ENCODE data around the gene KIF12. TPM values are rescaled to one million over a fixed set of nuclear protein-coding genes. Genes with fewer than 3 reads are reported as not detected.

The KIF12 gene
- total RNA-seq, 2 donors from 2014 or later: not detected

- no peak overlapping the region for H3K27ac Mint-ChIP-seq
- H3K4me1 Mint-ChIP-seq (ENCODE audit: low read depth in 2 of 2): peaks cover 0 to 4% of the 10 kb centered on the region in 2 donors
- peaks cover 6% of the 10 kb centered on the region for H3K36me3 Mint-ChIP-seq
- DNase-seq (ENCODE audit: low spot score) (no peak), ATAC-seq (no peak)
- no peak overlapping the region for H3K4me3 Mint-ChIP-seq
- no peaks in the 10 kb centered on the region for H3K9me3 Mint-ChIP-seq
- H3K27me3 Mint-ChIP-seq: peaks cover 16 to 48% of the 10 kb centered on the region in 2 donors
Measured at GRCh38 chr9:114105236-114105635, 6.1 kb upstream of the KIF12 start.

- Mint-ChIP-seq H3K9me3 (no peaks in the 10 kb centered on the region), H3K4me1 (ENCODE audit: low read depth in 2 of 2) (peaks cover 0 to 3% of the 10 kb centered on the region in 2 donors), H3K4me3 (no peak overlapping the region), H3K36me3 (peaks cover 6% of the 10 kb centered on the region), H3K27me3 (peaks cover 18 to 46% of the 10 kb centered on the region in 2 donors), H3K27ac (no peak overlapping the region)
- DNase-seq (ENCODE audit: low spot score) (no peak), ATAC-seq (no peak)
Measured at GRCh38 chr9:114102484-114102883, 3.4 kb upstream of the KIF12 start.

GRCh38 chr9:114100536-114100935, 1.4 kb upstream of the KIF12 start:
- Mint-ChIP-seq H3K4me1 (ENCODE audit: low read depth in 2 of 2) (peaks cover 0 to 4% of the 10 kb centered on the region in 2 donors), H3K9me3 (no peaks in the 10 kb centered on the region), H3K36me3 (peaks cover 6% of the 10 kb centered on the region), H3K27me3 (peaks cover 30 to 60% of the 10 kb centered on the region in 2 donors), H3K27ac (no peak overlapping the region), H3K4me3 (no peak overlapping the region)
- ATAC-seq: no peak
- DNase-seq (ENCODE audit: low spot score): no peak

- peaks cover 30 to 53% of the 10 kb centered on the region in 2 donors for H3K27me3 Mint-ChIP-seq
- peaks cover 0 to 4% of the 10 kb centered on the region in 2 donors for H3K4me1 Mint-ChIP-seq (ENCODE audit: low read depth in 2 of 2)
- no peaks in the 10 kb centered on the region for H3K9me3 Mint-ChIP-seq
- no peak overlapping the region for H3K27ac Mint-ChIP-seq
- peaks cover 6% of the 10 kb centered on the region for H3K36me3 Mint-ChIP-seq
- ATAC-seq (no peak), DNase-seq (ENCODE audit: low spot score) (no peak)
- no peak overlapping the region for H3K4me3 Mint-ChIP-seq
Measured at GRCh38 chr9:114099669-114100270, 678 bp upstream of the KIF12 start.

DNA sequence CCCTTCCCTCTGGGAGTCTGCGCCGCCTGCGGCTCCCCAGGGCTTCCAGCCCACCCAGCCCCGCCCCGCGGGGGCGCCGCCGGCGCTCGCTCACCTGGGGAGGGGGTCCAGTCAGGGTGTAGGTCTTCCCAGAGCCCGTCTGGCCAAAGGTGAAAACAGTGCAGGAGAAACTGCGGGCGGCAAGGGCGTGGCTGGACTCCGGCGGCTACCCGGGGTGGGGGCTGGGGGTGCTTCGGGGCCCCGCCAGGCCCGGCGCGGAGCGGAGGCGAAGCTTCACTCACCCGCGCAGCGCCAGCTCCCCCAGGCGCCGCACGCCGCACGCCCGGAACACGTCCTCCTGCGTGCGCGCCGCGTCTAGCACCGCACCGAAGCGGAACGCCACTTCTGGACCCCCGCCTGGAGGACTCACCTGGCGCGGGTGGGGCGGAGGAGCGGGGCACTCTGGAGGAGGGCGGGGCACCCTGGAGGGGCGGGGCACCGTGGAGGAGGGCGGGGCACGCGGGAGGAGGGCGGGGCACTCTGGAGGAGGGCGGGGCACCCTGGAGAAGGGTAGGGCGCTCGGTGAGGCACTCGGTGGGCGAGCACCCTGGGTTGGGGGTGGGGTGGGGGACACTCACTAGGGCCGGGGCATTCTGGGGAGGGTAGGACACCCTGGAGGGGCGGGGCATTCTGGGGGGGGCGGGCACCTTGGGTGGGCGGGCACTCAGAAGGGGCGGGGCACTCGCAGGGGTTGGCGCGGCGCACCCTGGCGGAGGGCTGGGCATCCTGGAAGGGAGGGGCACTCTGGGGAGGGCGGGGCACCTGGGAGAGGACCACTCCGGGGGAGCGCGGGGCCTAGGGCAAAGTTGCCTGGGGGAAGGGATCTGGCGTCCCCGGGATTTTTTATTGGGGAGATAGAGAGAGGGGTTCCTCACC, 814 bp downstream of the KIF12 start:
- H3K4me3 Mint-ChIP-seq: peak overlapping the region; percentile 67
- no peaks in the 10 kb centered on the region for H3K9me3 Mint-ChIP-seq
- peaks cover 28 to 38% of the 10 kb centered on the region in 2 donors for H3K27me3 Mint-ChIP-seq
- H3K27ac Mint-ChIP-seq: no peak overlapping the region
- ATAC-seq (peak; percentile 60 to 82), DNase-seq (ENCODE audit: low spot score) (no peak)
- H3K4me1 Mint-ChIP-seq (ENCODE audit: low read depth in 2 of 2): peaks cover 0 to 4% of the 10 kb centered on the region in 2 donors
- H3K36me3 Mint-ChIP-seq: peaks cover 6% of the 10 kb centered on the region

DNA sequence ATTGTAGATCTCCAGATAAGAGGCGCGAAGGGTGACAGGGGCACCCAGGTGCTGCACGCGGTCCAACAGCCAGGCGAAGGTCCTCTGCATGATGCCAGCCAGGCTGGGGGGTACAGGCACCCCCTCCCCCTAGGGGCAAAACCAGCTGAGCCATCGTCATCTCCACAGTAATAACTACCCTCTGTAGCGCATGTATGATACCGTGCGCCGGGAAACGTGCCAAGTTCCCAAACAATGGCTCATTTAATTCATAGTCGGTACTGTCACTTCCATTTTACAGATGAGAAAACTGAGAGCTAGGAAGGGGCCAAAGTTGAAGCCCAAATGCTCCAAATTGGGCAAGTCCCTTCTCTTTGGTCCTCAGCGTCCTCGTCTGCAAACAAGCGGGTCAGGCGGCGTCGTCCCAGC, 1.5 kb downstream of the KIF12 start:
- Mint-ChIP-seq H3K4me3 (peak overlapping the region; percentile 67), H3K27ac (no peak overlapping the region)

DNA sequence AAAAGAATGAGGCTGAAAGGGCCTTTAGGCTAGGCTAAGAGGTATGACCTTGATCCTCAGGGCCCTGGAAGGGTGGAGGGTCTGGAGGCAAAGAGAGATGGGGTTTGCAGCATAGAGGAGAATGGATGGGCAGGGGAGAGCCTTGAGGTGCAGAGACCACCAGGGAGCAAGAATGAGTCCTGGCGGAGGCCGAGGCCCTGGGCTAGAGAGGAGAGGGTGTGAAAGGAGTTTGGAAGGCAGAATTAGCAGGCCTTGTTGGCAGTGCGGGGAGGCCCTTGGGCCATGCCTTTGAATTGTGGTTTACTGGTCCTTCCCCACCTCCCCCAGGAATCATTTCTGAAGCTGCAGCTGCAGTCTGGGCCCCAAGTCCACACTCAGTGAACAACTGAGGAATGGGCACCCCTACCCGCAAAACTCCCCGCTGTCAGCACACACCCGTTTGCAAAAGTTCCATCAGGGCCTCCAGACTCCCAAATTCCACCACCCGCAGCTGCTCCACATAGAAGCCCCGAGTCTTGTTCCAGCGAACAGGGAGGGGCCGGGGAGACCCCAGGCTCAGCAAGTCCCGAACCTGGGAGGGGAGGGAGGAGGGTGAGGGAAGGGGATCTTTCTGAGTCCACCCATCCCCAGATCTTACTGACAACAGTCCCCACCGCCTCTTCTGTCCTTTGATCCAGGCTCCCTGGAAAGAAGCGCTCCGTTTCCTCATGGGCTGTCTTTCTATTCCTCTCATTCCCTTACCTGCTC, 2.1 kb downstream of the KIF12 start:
- H3K4me3 Mint-ChIP-seq: peak overlapping the region; percentile 30
- peaks cover 5% of the 10 kb centered on the region for H3K36me3 Mint-ChIP-seq
- ATAC-seq (no peak), DNase-seq (ENCODE audit: low spot score) (no peak)
- no peaks in the 10 kb centered on the region for H3K9me3 Mint-ChIP-seq
- peaks cover 22 to 25% of the 10 kb centered on the region in 2 donors for H3K27me3 Mint-ChIP-seq
- H3K4me1 Mint-ChIP-seq (ENCODE audit: low read depth in 2 of 2): peaks cover 0 to 4% of the 10 kb centered on the region in 2 donors
- no peak overlapping the region for H3K27ac Mint-ChIP-seq

More for the DNA sequence above, 1.5 kb downstream of the KIF12 start:
- peaks cover 25 to 31% of the 10 kb centered on the region in 2 donors for H3K27me3 Mint-ChIP-seq
- H3K4me1 Mint-ChIP-seq (ENCODE audit: low read depth in 2 of 2): peaks cover 0 to 4% of the 10 kb centered on the region in 2 donors
- H3K36me3 Mint-ChIP-seq: peaks cover 6% of the 10 kb centered on the region
- no peak for DNase-seq (ENCODE audit: low spot score)
- ATAC-seq: no peak
- no peaks in the 10 kb centered on the region for H3K9me3 Mint-ChIP-seq

DNA sequence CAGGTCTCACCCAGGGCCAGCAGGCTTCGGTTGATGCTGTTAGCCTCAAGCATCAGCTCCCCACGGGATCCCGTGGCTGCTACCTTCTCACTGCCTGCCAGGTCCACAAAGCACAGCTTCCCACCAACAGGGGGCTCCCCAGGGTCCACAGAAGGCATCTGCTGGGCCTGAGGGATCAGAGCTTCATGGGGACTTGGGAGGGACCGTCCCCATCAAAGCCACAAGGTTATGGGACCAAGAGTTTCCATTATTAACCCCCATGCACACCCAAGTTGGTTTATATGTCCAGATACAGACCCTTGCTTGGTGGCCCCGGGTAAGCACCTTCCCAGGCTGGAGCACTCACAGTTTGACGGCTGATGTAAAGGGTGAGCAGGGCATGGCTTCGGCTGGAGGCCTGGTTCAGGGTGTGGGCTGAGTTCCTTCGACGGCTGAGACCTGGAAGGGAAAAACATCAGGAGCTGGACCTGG, 3.0 kb downstream of the KIF12 start:
- no peaks in the 10 kb centered on the region for H3K36me3 Mint-ChIP-seq
- DNase-seq (ENCODE audit: low spot score) (no peak), ATAC-seq (no peak)
- H3K4me3 Mint-ChIP-seq: peak overlapping the region; percentile 30
- H3K27me3 Mint-ChIP-seq: peaks cover 19% of the 10 kb centered on the region in 2 donors
- H3K27ac Mint-ChIP-seq: no peak overlapping the region
- peaks cover 0 to 4% of the 10 kb centered on the region in 2 donors for H3K4me1 Mint-ChIP-seq (ENCODE audit: low read depth in 2 of 2)
- H3K9me3 Mint-ChIP-seq: no peaks in the 10 kb centered on the region

DNA sequence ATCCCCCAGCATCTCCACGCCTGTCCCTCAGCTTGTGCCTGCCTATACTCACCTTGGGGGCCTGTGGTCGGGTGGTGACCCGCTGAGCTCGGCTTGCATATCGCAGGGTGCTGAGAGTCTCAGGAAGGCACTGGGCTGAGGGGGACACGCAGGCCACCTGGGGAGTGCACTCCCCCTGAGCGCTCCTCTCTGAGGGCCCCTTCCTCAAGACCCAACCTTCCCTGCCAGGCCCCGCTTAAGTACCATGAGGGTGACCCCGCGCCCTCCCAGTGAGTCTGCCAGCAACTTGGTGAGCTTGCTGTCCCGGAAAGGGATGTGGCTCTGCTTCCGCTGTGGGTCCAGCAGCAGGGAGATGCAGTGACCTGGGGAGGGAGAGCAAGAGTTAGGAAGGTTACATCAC, 4.1 kb downstream of the KIF12 start:
- Mint-ChIP-seq H3K4me3 (no peak overlapping the region), H3K27ac (no peak overlapping the region), H3K9me3 (no peaks in the 10 kb centered on the region), H3K36me3 (no peaks in the 10 kb centered on the region), H3K4me1 (ENCODE audit: low read depth in 2 of 2) (peaks cover 0 to 4% of the 10 kb centered on the region in 2 donors), H3K27me3 (peaks cover 19% of the 10 kb centered on the region in 2 donors)
- ATAC-seq (no peak), DNase-seq (ENCODE audit: low spot score) (no peak)

DNA sequence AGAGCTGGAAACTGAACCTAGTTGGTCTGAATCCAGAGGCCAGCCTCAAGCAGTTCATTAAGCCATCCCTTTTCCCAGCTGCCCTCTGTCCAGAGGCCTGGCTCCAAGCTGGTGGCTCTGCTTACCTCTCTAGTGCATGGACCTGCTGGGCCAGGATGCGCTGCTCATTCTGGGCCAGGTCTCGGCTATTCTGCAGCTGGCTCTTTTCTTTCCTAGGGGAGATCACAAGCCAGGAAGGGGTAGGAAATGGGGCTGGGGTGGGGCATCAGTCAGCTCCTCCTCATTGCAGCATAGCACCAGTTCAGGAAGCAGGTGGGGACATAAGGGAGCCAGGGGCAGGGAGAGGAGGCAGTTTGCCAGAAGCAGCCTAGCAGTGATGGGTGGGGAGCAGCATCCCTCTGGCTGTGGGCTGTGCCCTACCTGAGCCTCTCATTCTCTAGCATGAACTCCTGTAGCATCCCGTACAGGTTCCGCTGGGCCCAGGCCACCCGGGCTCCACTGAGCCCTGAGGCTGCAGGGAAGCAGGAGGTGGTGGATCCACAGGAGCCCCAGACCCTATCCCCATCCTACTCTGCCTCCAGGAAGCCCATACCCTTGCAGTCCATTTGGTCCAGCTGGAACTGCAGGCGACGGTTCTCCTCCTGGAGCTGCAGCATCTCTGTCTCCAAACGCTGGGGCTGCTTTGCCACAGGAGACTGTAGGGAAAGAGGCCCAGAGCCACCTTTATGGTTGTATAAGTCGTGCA, 5.2 kb downstream of the KIF12 start:
- no peak overlapping the region for H3K4me3 Mint-ChIP-seq
- no peak for ATAC-seq
- peaks cover 16 to 19% of the 10 kb centered on the region in 2 donors for H3K27me3 Mint-ChIP-seq
- no peak for DNase-seq (ENCODE audit: low spot score)
- H3K4me1 Mint-ChIP-seq (ENCODE audit: low read depth in 2 of 2): peaks cover 0 to 4% of the 10 kb centered on the region in 2 donors
- no peak overlapping the region for H3K27ac Mint-ChIP-seq
- H3K36me3 Mint-ChIP-seq: no peaks in the 10 kb centered on the region
- H3K9me3 Mint-ChIP-seq: no peaks in the 10 kb centered on the region

DNA sequence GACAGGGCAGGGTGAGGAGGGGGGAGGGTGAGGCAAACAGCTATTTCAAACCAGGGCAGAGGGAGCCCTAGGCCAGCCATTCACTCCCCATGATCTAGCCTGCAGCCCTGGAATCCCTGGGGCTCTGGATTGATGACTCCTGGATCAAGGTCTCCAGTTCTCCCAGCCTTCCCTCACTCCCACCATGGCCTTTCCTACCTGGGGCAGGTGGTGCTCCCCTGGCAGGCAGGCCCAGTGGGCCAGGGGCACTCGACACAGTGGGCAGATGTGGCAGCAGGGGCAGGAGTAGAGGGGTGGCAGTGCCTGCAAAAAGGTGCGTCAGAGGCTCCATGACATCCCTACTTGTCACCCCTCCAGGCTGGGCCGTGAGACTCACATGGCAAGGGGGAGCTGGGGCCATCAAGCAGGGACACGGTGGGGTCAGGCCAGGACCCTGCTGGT, 6.0 kb downstream of the KIF12 start:
- no peaks in the 10 kb centered on the region for H3K36me3 Mint-ChIP-seq
- ATAC-seq (no peak), DNase-seq (ENCODE audit: low spot score) (no peak)
- peaks cover 16 to 19% of the 10 kb centered on the region in 2 donors for H3K27me3 Mint-ChIP-seq
- no peak overlapping the region for H3K27ac Mint-ChIP-seq
- H3K4me3 Mint-ChIP-seq: no peak overlapping the region
- H3K4me1 Mint-ChIP-seq (ENCODE audit: low read depth in 2 of 2): peaks cover 0 to 4% of the 10 kb centered on the region in 2 donors
- no peaks in the 10 kb centered on the region for H3K9me3 Mint-ChIP-seq

DNA sequence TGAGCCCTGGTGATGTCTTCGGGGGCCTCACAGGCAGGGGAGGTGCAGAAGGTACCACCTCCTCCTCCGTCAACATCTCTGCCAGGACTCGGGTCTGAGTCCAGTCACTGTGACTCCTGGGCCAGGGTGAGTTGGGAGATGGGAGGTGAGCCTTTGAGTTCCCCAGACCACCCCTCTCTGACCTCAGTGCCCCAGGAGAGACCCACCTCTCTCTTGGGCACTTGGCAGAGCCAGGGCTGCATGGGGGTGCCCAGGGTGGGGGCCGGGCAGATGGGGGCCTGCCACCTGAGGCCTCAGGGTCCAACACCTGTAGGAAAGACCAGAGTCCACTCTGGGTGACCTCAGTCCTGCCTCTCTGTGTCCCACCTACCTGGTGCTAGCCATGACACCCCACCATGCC, 6.8 kb downstream of the KIF12 start:
- no peaks in the 10 kb centered on the region for H3K36me3 Mint-ChIP-seq
- ATAC-seq (no peak), DNase-seq (ENCODE audit: low spot score) (no peak)
- H3K9me3 Mint-ChIP-seq: no peaks in the 10 kb centered on the region
- peaks cover 12 to 14% of the 10 kb centered on the region in 2 donors for H3K27me3 Mint-ChIP-seq
- no peak overlapping the region for H3K4me3 Mint-ChIP-seq
- H3K27ac Mint-ChIP-seq: no peak overlapping the region
- H3K4me1 Mint-ChIP-seq (ENCODE audit: low read depth in 2 of 2): no peaks in the 10 kb centered on the region

GRCh38 chr9:114091711-114092110, 7.4 kb downstream of the KIF12 start:
- Mint-ChIP-seq H3K36me3 (no peaks in the 10 kb centered on the region), H3K9me3 (no peaks in the 10 kb centered on the region), H3K4me1 (ENCODE audit: low read depth in 2 of 2) (no peaks in the 10 kb centered on the region)

More at GRCh38 chr9:114091711-114092110, 7.4 kb downstream of the KIF12 start:
- no peak overlapping the region for H3K27ac Mint-ChIP-seq
- ATAC-seq (no peak), DNase-seq (ENCODE audit: low spot score) (no peak)
- H3K27me3 Mint-ChIP-seq: peaks cover 6 to 8% of the 10 kb centered on the region in 2 donors
- no peak overlapping the region for H3K4me3 Mint-ChIP-seq

All from natural killer cell treated with Interleukin-12 subunit alpha and Interleukin-12 subunit beta and Interleukin-15 and Interleukin-18, amount 100 ng/mL, for 72 hours (primary cell).